Common myeloid progenitor, CD34-positive (primary cell): ENCODE data around the gene CALHM4.

Source experiments
- CTCF ChIA-PET: fragments of 350-600 bp; sonication (Branson Sonifier 250); formaldehyde crosslinking; loops from one replicate; lab custom pipeline; 2021; ENCODE audit warnings: antibody characterized with exemption; lab: Charles Lee
- POLR2A ChIA-PET: fragments of 350-600 bp; sonication (Branson Sonifier 250); formaldehyde crosslinking; loops from one replicate; lab custom pipeline; 2021; ENCODE audit warnings: antibody characterized with exemption; lab: Charles Lee
- DNase-seq, 3 donors: peaks; one replicate each; pipeline versions ENCODE4 v3.0.0 to v3.0.0-alpha.2; 2013
- H3K27ac ChIP-seq, 2 experiments: 1 replicate in 1 of 2; 2 replicates in 1 of 2; pipeline ENCODE4 v1.7.0; 2013; ENCODE audit warnings: inconsistent platforms in 2 of 2, low read length in 2 of 2, mild to moderate bottlenecking in 2 of 2, low read depth in 1 of 2, moderate library complexity in 1 of 2; ENCODE audit not compliant: severe bottlenecking in 2 of 2, insufficient read depth in 1 of 2, poor library complexity in 1 of 2
- H3K27me3 ChIP-seq, 5 experiments: replicated peaks in 2 of 5; 1 replicate in 3 of 5; 2 replicates in 2 of 5; pipeline versions ENCODE4 v1.6.1 to v1.7.0; 2013; ENCODE audit warnings: low read length in 4 of 5, mild to moderate bottlenecking in 2 of 5, moderate library complexity in 2 of 5, inconsistent platforms in 1 of 5; ENCODE audit not compliant: insufficient read depth in 5 of 5, control insufficient read depth in 4 of 5
- H3K36me3 ChIP-seq, 4 experiments: 1 replicate in 2 of 4; 2 replicates in 2 of 4; pipeline versions ENCODE4 v1.6.1 to v1.7.0; 2013; ENCODE audit warnings: low read length in 3 of 4, control low read depth in 1 of 4, mild to moderate bottlenecking in 1 of 4; ENCODE audit not compliant: control insufficient read depth in 4 of 4, insufficient read depth in 4 of 4
- H3K4me1 ChIP-seq, 4 experiments: 1 replicate in 3 of 4; 2 replicates in 1 of 4; pipeline versions ENCODE4 v1.6.1 to v1.7.1; 2013; ENCODE audit warnings: low read length in 3 of 4, mild to moderate bottlenecking in 3 of 4, control low read depth in 1 of 4, inconsistent platforms in 1 of 4, moderate library complexity in 1 of 4; ENCODE audit not compliant: control insufficient read depth in 4 of 4, insufficient read depth in 4 of 4; ENCODE audit errors: control extremely low read depth in 1 of 4
- H3K4me3 ChIP-seq, 7 experiments: 1 replicate in 4 of 7; 2 replicates in 3 of 7; pipeline versions ENCODE4 v1.5.1 to v1.7.0; 2013; ENCODE audit warnings: mild to moderate bottlenecking in 7 of 7, low read length in 6 of 7, moderate library complexity in 6 of 7, inconsistent platforms in 2 of 7, low read depth in 2 of 7, control low read depth in 1 of 7; ENCODE audit not compliant: insufficient read depth in 4 of 7, control insufficient read depth in 1 of 7; ENCODE audit errors: extremely low read depth in 1 of 7
- H3K9me3 ChIP-seq, 5 experiments: 1 replicate in 4 of 5; 2 replicates in 1 of 5; pipeline versions ENCODE4 v1.6.1 to v1.7.1; 2013; ENCODE audit warnings: low read length in 4 of 5, mild to moderate bottlenecking in 2 of 5, inconsistent platforms in 1 of 5, low read depth in 1 of 5, moderate library complexity in 1 of 5; ENCODE audit not compliant: control insufficient read depth in 4 of 5, insufficient read depth in 2 of 5; ENCODE audit errors: control extremely low read depth in 1 of 5
- WGBS: methylation state at CpG from one replicate; pipeline ENCODE4 v1.1.5; 2013; ENCODE audit not compliant: insufficient coverage; 5-methylcytosine and 5-hydroxymethylcytosine counted together

The CALHM4 gene

GRCh38 chr6:116564921-116565872 lies 11.6 kb downstream of the CALHM4 start:
- peak; percentile 24 to 64 (median 47) for DNase-seq

GRCh38 chr6:116568111-116568510 lies 14.6 kb downstream of the CALHM4 start:
- POLR2A ChIA-PET = no interaction called here
- no peaks in the 10 kb centered on the region for H3K9me3 ChIP-seq

More at GRCh38 chr6:116564921-116565872, 11.6 kb downstream of the CALHM4 start:
- CTCF ChIA-PET = interaction anchor here (0.7 to 4.3 kb wide), 8 partner anchors 12 to 297 kb away, joined by 3 to 40 read pairs (median 4); partner anchors contain the start of gene CALHM5
- POLR2A ChIA-PET = interaction anchor here (0.6 kb wide), 1 partner anchor 23 kb away, joined by 3 read pairs; no protein-coding TSS in a partner anchor
- Histone ChIP-seq H3K27ac (no peak overlapping the region), H3K9me3 (no peaks in the 10 kb centered on the region), H3K4me1 (peaks cover 12 to 22% (median 19%) of the 10 kb centered on the region in 4 experiments), H3K27me3 (peaks cover 0 to 2% (median 0%) of the 10 kb centered on the region in 5 experiments), H3K36me3 (no peaks in the 10 kb centered on the region), H3K4me3 (peak overlapping the region in 5 of 7 experiments; percentile 26 to 77 (median 55))
- WGBS = 57% methylated on average over 37 of the region's 42 CpGs

GRCh38 chr6:116568821-116569755 lies 15.5 kb downstream of the CALHM4 start:
- H3K4me3 ChIP-seq = no peak overlapping the region
- peak overlapping the region in 1 of 2 experiments; percentile 50 for H3K27ac ChIP-seq
- H3K36me3 ChIP-seq = no peaks in the 10 kb centered on the region
- WGBS = 50% methylated on average over 4 of the region's 7 CpGs
- ChIA-PET CTCF (interaction anchor here (1.4 to 5.2 kb wide), 5 partner anchors 10 to 301 kb away, joined by 3 to 36 read pairs (median 4); no protein-coding TSS in a partner anchor), POLR2A (no interaction called here)
- H3K27me3 ChIP-seq = no peaks in the 10 kb centered on the region
- no peaks in the 10 kb centered on the region for H3K9me3 ChIP-seq
- H3K4me1 ChIP-seq = peaks cover 24 to 45% (median 38%) of the 10 kb centered on the region in 4 experiments
- peak in 2 of 3 donors; percentile 49 to 64 for DNase-seq

More at GRCh38 chr6:116568111-116568510, 14.6 kb downstream of the CALHM4 start:
- no peak for DNase-seq
- Histone ChIP-seq H3K36me3 (no peaks in the 10 kb centered on the region), H3K27ac (no peak overlapping the region), H3K27me3 (peaks cover 0 to 2% (median 0%) of the 10 kb centered on the region in 5 experiments), H3K4me3 (no peak overlapping the region), H3K4me1 (peaks cover 24 to 41% (median 36%) of the 10 kb centered on the region in 4 experiments)
- CTCF ChIA-PET = interaction anchor here (1.8 kb wide), 1 partner anchor 280 kb away, joined by 4 read pairs; no protein-coding TSS in a partner anchor

GRCh38 chr6:116570856-116571682 lies 17.5 kb downstream of the CALHM4 start, which contains the start of gene RWDD1:
Gene RWDD1, plus strand, starts transcription at chr6:116571504. Its CDS starts 79 bp downstream, at chr6:116571583.
- CTCF ChIA-PET = interaction anchor here (1.0 to 5.2 kb wide), 13 partner anchors 8 to 303 kb away, joined by 3 to 36 read pairs (median 3); partner anchors contain the start of gene KPNA5
- POLR2A ChIA-PET = interaction anchor here (0.9 to 1.4 kb wide), 3 partner anchors 47 to 291 kb away, joined by 3 to 6 read pairs (median 3); partner anchors contain the start of gene TSPYL1
- Histone ChIP-seq H3K27me3 (no peaks in the 10 kb centered on the region), H3K36me3 (peaks cover 0 to 5% (median 3%) of the 10 kb centered on the region in 4 experiments), H3K9me3 (no peaks in the 10 kb centered on the region), H3K27ac (peak within 1 kb of the TSS; percentile 92 to 97), H3K4me3 (peak within 1 kb of the TSS; percentile 93 to 100 (median 97)), H3K4me1 (peaks cover 24 to 37% (median 32%) of the 10 kb centered on the region in 4 experiments)
- 0% methylated on average over 60 of the region's 62 CpGs for whole genome bisulfite sequencing
- peak; percentile 100 for DNase-seq

- WGBS = no CpG with 5 or more reads among the region's 12 CpGs
- ChIA-PET CTCF (interaction anchor here (0.6 to 5.2 kb wide), 11 partner anchors 8 to 452 kb away, joined by 3 to 36 read pairs (median 4); partner anchors contain the start of gene KPNA5), POLR2A (interaction anchor here (0.9 to 1.4 kb wide), 3 partner anchors 46 to 292 kb away, joined by 3 to 6 read pairs (median 3); partner anchors contain the start of gene TSPYL1)
- Histone ChIP-seq H3K27me3 (no peaks in the 10 kb centered on the region), H3K36me3 (peaks cover 0 to 11% (median 5%) of the 10 kb centered on the region in 4 experiments), H3K4me3 (peak overlapping the region; percentile 82 to 100 (median 97)), H3K9me3 (no peaks in the 10 kb centered on the region), H3K27ac (peak overlapping the region; percentile 92 to 97), H3K4me1 (peaks cover 24 to 37% (median 32%) of the 10 kb centered on the region in 4 experiments)
- no peak for DNase-seq
These were observed 18.1 kb downstream of the CALHM4 start for GRCh38 chr6:116571683-116572000.
